8988T (cell line): Measurements from ENCODE around the gene FAM117A.
"Not testable (repeated sequence)": the region's sequence is repeated elsewhere in the genome, so short reads cannot be mapped to it uniquely, and the experiment has no call there.

Source experiments
- DNase-seq: peaks from one replicate; pipeline ENCODE4 v3.0.0; 2011

The FAM117A gene

GRCh38 chr17:49739641-49740271 lies 24.2 kb downstream of the FAM117A start:
- no peak for DNase-seq

GRCh38 chr17:49738456-49739163 lies 25.3 kb downstream of the FAM117A start:
- DNase-seq = no peak

DNA sequence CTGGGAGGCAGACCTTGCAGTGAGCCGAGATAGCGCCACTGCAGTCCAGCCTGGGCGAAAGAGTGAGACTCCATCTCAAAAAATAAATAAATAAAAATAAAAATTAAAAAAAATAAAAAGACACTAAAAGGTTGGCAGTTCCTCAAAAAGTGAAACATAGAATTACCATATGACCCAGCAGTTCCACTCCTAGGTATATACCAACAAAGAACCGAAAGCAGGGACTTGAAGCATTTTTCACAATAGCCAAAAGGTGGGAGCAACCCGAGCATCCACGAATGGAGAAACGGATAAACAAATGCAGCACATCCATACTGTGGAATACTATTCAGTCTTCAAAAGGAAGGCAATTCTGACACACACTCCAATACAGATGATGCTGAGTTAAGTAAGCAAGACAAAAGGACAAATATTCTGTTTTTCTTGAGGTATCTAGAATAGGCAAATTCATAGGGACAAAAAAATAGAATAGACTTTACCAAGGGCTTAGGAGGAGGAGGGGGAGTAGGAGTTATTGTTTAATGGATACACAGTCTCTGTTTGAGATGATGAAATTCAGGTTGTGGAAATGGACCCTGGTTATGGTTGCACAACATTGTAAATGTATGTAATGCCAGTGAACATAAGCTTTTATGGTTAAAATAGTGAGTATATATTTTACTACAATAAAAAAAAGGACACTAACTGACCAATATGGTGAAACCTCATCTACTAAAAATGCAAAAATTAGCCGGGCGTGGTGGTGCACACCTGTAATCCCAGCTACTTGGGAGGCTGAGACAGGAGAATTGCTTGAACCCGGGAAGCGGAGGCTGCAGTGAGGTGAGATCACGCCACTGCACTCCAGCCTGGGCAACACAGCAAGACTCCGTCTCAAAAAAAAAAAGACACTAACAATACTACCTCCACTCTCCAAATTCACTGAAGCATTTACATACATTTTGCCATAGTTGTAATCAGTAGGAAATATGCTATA lies 29.1 kb downstream of the FAM117A start:
- DNase-seq = no peak

- no peak for DNase-seq
These were observed 32.5 kb downstream of the FAM117A start for GRCh38 chr17:49731435-49731831.

DNA sequence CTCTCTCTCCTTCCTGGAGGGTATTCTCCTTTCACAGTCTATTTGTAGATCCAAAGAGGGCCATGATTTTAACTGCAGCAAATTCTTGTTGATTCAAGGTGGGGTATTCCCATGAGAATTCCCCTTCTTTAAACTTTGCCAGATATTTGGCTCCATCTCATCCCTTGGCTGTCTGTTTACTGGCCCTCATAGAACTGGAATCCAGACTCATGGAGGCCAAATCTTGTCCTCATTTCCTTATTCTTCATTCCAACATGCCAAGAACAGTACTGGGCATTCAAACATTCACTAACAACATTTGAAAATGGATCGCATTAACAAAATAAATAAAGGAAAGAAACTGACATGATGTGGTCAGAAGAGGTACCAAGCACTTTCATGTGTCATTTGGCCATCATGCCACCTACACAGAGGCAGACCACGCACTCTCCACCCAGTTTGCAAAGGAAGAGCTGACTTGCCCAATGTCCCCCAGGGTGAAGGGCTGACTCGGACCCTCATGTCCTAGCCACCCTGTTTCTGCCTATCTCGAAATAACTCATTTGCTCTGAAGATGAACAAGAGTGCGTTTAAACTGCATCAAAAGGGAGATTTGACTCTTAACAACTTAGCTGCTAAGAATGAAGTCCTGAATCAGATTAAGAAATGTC lies 33.0 kb downstream of the FAM117A start:
- DNase-seq = no peak

GRCh38 chr17:49730078-49730784 lies 33.7 kb downstream of the FAM117A start:
- no peak for DNase-seq

DNA sequence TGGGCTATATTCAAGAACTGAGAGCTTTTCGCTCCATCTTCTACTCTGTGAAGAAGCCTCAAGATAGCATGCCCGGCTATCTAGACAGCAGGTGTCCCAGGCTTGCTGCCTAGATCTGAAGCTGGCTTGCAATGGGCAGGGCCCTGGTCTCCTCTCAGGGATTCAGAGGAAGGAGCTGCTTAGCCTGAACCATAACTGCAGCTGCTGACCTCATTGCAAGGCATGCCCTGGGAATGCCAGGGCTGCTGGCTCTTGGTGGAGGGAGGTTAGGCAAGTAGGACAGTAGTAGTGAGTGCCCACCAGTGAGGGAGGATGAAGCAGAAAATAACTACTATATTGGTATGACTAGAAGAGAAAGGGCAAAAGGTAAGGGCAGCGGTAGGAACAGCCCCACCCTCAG lies 34.9 kb downstream of the FAM117A start:
- no peak for DNase-seq

DNA sequence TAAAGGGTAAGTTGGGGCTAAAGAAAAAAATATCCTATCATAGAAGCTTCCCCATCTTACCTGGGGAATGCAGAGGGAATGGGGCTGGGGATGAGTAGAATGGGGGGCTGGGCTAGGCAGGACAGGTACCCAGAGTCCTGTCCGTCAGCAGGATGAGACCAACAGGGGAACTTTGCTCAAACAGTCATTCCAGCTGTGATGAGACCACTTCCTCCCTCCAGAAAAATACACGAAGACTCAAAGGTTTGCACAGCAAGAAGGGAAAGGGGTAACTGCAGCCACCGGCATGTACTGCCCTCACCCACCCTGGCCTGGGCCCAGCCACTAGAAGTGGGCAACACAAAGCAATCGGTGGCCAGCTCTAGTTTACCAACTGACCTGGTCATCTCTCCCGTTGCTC lies 35.5 kb downstream of the FAM117A start:
- no peak for DNase-seq

DNA sequence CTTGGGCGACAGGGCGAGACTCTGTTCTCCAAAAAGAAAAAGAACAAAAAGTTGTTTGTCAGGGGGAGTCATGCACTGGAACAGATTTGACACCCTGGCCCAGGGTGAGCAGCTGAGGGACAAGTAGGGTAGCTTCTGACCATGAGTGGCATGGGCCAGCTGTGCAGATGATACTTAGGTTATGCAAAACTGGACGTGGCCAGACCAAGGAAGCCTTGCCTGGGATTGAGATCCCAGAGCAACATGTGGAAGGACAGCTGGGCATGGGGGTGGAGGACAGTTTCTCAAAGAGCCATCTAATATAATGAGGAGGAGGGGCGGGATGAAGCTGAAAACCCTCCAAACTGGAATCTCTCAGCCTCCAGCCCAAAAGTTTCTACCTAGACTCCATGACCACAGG lies 36.6 kb downstream of the FAM117A start:
- DNase-seq = no peak

DNA sequence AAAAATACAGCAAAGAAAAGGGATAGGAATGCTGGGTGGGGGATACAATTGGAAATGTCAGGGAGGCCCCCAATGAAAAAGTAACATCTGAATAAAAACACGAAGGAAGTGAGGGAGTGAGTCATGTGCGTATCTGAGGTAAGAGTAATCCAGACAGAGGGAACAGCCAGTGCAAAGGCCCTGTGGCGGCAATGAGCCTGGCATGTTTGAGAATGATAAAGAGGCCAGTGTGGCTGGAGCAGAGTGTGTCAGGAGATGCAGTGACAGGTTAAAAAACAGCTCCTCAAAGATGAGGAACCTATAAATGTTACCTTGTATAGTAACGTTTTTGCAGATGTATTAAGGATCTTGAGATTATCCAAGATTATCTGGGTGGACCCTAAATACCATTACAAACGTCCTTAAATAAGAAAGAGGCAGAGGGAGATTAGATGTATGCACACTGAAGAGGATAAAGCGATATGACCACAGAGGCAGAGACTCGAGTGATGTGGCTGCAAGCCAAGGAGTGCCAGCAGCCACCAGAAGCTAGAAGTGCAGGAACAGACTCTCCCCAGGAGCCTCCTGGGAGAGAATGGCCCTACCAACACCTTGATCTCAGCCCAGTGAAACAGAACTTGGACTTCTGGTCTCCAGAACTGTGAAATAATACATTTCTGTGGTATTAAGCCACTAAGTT lies 38.3 kb downstream of the FAM117A start:
- no peak for DNase-seq

GRCh38 chr17:49724552-49724951 lies 39.4 kb downstream of the FAM117A start:
- not testable (repeated sequence) for DNase-seq

DNA sequence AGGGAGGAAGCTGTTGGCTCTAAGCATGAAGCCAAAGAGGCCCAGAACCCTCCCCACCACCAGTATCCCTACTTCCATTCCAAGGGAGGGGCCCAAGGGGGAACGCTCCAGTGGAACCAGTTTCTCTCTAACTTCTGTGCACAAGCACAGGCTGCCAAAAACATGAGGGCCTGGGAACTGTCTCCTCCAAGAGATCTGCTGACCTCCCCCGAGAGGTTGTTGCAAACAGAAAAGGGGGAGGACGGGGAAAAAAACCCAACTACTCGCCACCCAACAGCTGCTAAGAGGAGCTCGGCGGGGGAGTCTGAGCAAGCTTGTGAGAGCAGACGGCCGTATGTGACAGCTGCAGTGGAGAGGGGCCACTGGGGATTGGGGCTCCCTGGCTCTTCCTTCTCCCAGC lies 40.5 kb downstream of the FAM117A start:
- no peak for DNase-seq

DNA sequence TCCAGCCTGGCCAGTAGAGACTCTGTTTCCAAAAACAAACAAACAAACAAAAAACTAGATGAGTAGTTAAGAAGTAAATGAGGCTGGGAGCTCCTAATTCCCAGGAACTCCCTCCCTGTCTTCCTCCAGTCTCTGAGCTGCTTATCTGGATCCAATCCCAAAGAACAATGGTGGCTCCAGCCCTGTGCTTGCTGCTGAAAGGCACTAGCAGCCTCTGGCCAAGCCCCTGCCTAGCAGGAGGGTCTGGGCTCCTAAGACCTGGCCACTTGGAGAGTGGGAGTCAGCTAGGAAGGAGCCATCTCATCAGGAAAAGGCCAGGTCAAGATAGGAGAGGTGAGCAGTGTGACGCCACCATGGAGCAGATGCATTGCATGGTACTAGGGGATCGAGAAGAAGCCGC lies 41.9 kb downstream of the FAM117A start:
- no peak for DNase-seq

- DNase-seq = no peak
These were observed 46.5 kb downstream of the FAM117A start for GRCh38 chr17:49717371-49717861.

DNA sequence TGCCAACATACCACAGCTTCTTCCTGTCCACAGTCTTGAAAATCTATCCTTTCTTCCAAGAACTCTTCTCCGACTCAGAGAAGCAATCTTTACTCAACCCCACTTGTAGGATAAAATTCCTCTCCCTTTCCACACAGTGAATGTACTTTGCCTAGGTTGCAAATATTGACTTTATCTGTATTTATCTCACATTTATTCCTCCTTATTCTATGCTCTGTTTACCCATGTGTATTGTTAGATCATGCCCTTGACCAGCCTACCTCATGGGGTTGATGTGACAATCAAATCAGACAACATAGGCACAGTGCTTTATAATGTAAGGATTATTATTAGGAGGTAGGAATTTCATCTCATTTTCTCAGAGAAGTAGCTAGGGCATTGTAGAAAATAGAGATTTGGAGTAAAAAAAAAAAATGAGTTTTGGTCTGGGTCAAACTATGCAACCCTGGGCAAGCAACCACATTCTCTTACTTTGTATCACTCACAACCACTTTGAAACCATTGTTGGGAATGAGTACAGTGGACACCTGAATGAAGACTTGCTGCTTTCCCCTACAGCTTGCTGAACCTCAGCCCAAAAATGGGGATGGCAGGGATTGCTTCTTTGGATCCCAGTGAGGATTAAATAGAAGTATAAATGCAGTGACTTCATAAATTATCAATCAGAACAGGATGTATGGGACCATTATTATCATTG lies 47.1 kb downstream of the FAM117A start:
- no peak for DNase-seq

DNA sequence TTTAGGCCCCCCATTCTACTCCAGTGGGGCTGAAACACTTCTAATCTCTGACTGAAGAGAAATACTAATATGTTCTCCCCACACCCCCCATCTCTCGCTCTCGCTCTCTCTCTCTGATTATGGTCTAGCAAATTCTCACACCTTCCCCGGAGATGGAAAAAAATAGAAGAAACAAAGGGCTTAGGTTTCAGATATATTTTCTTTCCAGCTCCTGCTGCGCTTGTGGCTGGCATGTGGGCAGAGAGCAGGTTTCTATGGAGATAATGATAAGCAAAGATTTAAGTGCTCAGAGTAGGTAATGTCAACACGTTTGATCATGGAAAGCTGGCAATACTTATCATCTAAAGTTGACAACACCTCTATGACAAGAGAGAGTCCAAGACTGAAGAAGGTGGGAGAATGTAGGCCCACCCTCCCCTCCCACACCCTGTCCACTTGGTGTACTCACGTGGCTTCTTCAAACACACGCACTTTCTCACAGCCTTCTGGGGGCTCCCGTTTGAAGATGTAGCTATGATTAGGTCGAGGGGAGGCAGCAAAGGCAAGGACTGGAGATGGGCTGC lies 48.1 kb downstream of the FAM117A start:
- DNase-seq = no peak

GRCh38 chr17:49715216-49715615 lies 48.7 kb downstream of the FAM117A start:
- no peak for DNase-seq

- DNase-seq = no peak
These were observed 55.3 kb downstream of the FAM117A start for GRCh38 chr17:49708515-49709183.

DNA sequence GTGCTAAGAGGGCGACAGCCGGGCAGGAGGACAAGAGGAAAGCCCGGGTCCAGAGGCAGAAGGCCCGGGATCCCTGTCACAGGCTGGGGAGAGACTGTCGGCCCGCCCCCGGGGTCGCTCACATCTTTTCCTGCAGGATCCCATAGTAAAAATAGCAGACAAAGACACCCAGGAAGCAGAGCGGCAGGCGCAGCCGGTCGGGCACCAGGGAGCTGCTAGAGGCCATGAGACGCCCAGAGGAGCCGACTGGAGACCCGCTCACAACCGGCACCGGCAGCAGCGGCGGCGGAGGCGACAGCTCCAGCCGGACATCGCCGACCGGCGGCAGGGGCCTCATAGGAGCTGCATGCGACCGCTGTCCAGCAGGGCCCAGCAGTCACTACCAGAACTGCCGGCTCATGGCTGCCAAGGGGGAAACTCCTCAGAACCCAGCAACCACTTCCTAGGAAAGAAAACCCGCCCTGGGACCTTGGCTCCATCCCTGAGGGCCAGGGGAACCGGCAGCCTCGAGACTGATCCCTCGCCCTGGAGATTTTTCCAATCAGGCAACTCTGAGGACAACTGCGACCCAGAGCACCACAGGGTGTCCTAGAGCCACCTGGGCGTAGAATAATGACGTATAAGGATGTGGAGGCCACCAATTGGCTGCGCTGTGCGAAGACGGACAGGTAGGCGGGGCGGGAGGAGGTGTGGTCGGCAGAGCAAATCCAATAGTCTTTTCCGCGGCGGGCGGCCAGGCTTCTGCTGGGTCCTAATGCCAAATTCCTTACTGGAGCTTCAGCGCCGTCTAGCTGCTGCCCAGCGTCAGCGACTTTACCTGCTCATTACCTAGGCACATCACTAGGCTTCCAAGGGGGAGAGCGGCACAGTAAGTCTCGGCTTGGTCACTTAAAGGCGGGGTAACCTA lies 56.1 kb downstream of the FAM117A start, which contains the start of gene SLC35B1:
TSS of gene SLC35B1 (minus strand) at position 357 of the 907 bp plus-strand sequence. CDS start at position 226, 131 bp downstream.
- peak; percentile 96 for DNase-seq
